HepG2 (cell line): ENCODE data around the gene PLEKHN1. TPM values are rescaled to one million over a fixed set of nuclear protein-coding genes. Genes with fewer than 3 reads are reported as not detected.

Source experiments
- AGO2 ChIP-seq: fragments of 200-400 bp; formaldehyde crosslinking; optimal IDR thresholded peaks from 2 replicates; pipeline ENCODE3; 2017; ENCODE audit warnings: mild to moderate bottlenecking, low read depth, low read length, moderate library complexity
- DRAP1 ChIP-seq: IDR thresholded peaks from 2 replicates; pipeline ENCODE4 v1.6.1; 2016; ENCODE audit warnings: missing genetic modification reagents, missing compliant biosample characterization
- HDAC1 ChIP-seq: sonication (generic); formaldehyde crosslinking; IDR thresholded peaks from 2 replicates; pipeline ENCODE4 v1.5.1; 2020; ENCODE audit warnings: mild to moderate bottlenecking, missing genetic modification reagents
- NFAT5 ChIP-seq: sonication (generic); formaldehyde crosslinking; IDR thresholded peaks from 2 replicates; pipeline ENCODE4 v1.4.0; 2020; ENCODE audit warnings: missing genetic modification reagents
- PCBP2 ChIP-seq: fragments of 200-400 bp; formaldehyde crosslinking; optimal IDR thresholded peaks from 2 replicates; pipeline ENCODE3; 2018; ENCODE audit warnings: low read length, low read depth; ENCODE audit not compliant: poor library complexity, severe bottlenecking
- PITX1 ChIP-seq: sonication (generic); formaldehyde crosslinking; IDR thresholded peaks from 2 replicates; pipeline ENCODE4 v1.5.1; 2020; ENCODE audit warnings: mild to moderate bottlenecking, missing genetic modification reagents
- SP4 ChIP-seq: sonication (generic); formaldehyde crosslinking; IDR thresholded peaks from 2 replicates; pipeline ENCODE4 v1.8.1; 2023; ENCODE audit warnings: mild to moderate bottlenecking, missing genetic modification reagents
- polyA plus RNA-seq, 8 experiments: library from polyadenylated mRNA; depleted of rRNA in 3 of 8; stranded (reverse) in 7 of 8; unstranded in 1 of 8; fragments of >200 nt; fragmentation: Illumina TruSeq in 4 of 8; extraction: Trizol in 4 of 8; gene quantifications; 2 replicates each; pipeline versions ENCODE4 v1.2.1 to v1.2.3, GENCODE V29; 2011 to 2016; ENCODE audit warnings: low read depth in 4 of 8, missing spikeins in 1 of 8, mixed read lengths in 1 of 8; ENCODE audit not compliant: insufficient read depth in 1 of 8
- total RNA-seq, 5 experiments: library from RNA; depleted of rRNA; stranded (reverse); fragments of >200 nt; fragmentation: Illumina TruSeq; extraction: Trizol; gene quantifications; 2 replicates each; pipeline ENCODE4 v1.2.3, GENCODE V29; 2016; ENCODE audit warnings: low read depth in 1 of 5
- TF ChIP-seq, protein P1 (sequence below), 2 experiments: sonication (generic) in 1 of 2; formaldehyde crosslinking in 1 of 2; IDR thresholded peaks; 2 replicates each; pipeline versions ENCODE4 v1.4.0 to v1.6.1; 2016 to 2020; ENCODE audit warnings: borderline replicate concordance in 1 of 2, low read depth in 1 of 2, mild to moderate bottlenecking in 1 of 2, missing genetic modification reagents in 1 of 2
- TF ChIP-seq, protein P2 (sequence below): sonication (generic); formaldehyde crosslinking; IDR thresholded peaks from 2 replicates; pipeline ENCODE4 v1.5.0; 2020; ENCODE audit warnings: mild to moderate bottlenecking, missing genetic modification reagents, borderline replicate concordance
- TF ChIP-seq, protein P3 (sequence below): sonication (generic); formaldehyde crosslinking; IDR thresholded peaks from 2 replicates; pipeline ENCODE4 v1.4.0; 2020; ENCODE audit warnings: mild to moderate bottlenecking, low read depth, missing genetic modification reagents

The PLEKHN1 gene
- total and polyA plus RNA-seq, 2 of the 13 experiments (the other 11 are each of a cell fraction or from before 2014, with no cell fraction given): 0.42 to 0.58 TPM

DNA sequence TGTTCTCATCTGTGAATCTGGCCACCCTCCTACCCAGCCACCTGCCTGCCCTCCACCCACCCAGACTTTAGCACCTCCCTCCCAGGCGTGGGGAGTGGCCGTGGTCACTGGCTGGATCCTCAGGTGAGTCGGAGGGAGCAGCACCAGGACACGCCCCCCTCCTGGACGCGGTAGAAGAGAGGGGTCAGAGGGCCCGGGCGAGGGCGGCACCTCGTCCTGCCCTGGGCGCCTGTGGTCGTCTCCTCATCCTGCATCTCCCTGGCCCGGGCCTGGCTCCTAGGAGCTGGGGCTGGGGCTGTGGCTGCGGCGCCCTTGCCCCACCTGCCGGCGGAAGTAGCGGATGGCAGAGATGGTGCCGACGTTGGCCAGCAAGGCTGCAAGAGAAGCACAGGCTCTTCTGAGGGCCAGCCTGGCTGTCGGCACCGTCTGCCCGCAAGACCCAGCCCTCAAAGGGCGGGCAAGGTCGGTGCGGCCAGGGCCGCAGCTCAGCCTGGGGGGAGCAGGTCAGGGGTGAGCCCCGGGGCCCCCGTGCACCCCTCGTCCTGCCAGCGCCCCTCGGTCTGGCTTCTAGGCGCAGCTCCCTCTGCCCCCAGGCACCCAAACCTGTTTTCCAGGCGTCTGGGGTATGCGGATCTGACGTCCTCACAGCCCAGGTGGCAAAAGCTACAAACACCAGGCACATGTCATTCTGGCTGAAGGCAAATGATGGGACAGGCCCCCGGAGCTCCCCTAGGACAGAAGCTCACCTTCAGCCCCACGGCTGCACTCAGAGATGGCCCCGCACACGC is 9.8 kb downstream of the PLEKHN1 start (continued):
- TF ChIP-seq PCBP2 (no peak), NFAT5 (CRISPR knock-in tag) (0 out of 2 replicates have a peak, but pooled peaks have one; percentile 48), DRAP1 (CRISPR knock-in tag) (peak; percentile 32; the same call in 1 of the 2 replicates), PITX1 (CRISPR knock-in tag) (no peak), AGO2 (peak; percentile 17), HDAC1 (CRISPR knock-in tag) (peak; percentile 53; the same call in 1 of the 2 replicates), SP4 (CRISPR knock-in tag) (0 out of 2 replicates have a peak, but pooled peaks have one; percentile 52)
- TF ChIP-seq, protein P1, sequence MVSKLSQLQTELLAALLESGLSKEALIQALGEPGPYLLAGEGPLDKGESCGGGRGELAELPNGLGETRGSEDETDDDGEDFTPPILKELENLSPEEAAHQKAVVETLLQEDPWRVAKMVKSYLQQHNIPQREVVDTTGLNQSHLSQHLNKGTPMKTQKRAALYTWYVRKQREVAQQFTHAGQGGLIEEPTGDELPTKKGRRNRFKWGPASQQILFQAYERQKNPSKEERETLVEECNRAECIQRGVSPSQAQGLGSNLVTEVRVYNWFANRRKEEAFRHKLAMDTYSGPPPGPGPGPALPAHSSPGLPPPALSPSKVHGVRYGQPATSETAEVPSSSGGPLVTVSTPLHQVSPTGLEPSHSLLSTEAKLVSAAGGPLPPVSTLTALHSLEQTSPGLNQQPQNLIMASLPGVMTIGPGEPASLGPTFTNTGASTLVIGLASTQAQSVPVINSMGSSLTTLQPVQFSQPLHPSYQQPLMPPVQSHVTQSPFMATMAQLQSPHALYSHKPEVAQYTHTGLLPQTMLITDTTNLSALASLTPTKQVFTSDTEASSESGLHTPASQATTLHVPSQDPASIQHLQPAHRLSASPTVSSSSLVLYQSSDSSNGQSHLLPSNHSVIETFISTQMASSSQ (IDR thresholded peaks at IDR 0.05; ENCODE audit: low read depth): no peak
- TF ChIP-seq, protein P1 (CRISPR knock-in tag; IDR thresholded peaks at IDR 0.05; ENCODE audit: borderline replicate concordance): no peak
- TF ChIP-seq, protein P2, sequence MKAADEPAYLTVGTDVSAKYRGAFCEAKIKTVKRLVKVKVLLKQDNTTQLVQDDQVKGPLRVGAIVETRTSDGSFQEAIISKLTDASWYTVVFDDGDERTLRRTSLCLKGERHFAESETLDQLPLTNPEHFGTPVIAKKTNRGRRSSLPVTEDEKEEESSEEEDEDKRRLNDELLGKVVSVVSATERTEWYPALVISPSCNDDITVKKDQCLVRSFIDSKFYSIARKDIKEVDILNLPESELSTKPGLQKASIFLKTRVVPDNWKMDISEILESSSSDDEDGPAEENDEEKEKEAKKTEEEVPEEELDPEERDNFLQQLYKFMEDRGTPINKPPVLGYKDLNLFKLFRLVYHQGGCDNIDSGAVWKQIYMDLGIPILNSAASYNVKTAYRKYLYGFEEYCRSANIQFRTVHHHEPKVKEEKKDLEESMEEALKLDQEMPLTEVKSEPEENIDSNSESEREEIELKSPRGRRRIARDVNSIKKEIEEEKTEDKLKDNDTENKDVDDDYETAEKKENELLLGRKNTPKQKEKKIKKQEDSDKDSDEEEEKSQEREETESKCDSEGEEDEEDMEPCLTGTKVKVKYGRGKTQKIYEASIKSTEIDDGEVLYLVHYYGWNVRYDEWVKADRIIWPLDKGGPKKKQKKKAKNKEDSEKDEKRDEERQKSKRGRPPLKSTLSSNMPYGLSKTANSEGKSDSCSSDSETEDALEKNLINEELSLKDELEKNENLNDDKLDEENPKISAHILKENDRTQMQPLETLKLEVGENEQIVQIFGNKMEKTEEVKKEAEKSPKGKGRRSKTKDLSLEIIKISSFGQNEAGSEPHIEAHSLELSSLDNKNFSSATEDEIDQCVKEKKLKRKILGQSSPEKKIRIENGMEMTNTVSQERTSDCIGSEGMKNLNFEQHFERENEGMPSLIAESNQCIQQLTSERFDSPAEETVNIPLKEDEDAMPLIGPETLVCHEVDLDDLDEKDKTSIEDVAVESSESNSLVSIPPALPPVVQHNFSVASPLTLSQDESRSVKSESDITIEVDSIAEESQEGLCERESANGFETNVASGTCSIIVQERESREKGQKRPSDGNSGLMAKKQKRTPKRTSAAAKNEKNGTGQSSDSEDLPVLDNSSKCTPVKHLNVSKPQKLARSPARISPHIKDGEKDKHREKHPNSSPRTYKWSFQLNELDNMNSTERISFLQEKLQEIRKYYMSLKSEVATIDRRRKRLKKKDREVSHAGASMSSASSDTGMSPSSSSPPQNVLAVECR (CRISPR knock-in tag): peak; percentile 44; the same call in 1 of the 2 replicates
- TF ChIP-seq, protein P3, sequence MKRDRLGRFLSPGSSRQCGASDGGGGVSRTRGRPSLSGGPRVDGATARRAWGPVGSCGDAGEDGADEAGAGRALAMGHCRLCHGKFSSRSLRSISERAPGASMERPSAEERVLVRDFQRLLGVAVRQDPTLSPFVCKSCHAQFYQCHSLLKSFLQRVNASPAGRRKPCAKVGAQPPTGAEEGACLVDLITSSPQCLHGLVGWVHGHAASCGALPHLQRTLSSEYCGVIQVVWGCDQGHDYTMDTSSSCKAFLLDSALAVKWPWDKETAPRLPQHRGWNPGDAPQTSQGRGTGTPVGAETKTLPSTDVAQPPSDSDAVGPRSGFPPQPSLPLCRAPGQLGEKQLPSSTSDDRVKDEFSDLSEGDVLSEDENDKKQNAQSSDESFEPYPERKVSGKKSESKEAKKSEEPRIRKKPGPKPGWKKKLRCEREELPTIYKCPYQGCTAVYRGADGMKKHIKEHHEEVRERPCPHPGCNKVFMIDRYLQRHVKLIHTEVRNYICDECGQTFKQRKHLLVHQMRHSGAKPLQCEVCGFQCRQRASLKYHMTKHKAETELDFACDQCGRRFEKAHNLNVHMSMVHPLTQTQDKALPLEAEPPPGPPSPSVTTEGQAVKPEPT (CRISPR knock-in tag): 0 out of 2 replicates have a peak, but pooled peaks have one; percentile 66
